ENCODE data around the gene KLF2. TPM values are rescaled to one million over a fixed set of nuclear protein-coding genes. Genes with fewer than 3 reads are reported as not detected.

The KLF2 gene
- total RNA-seq, 1 donor from 2014 or later = 5.2 TPM

GRCh38 chr19:16365300-16365996, 40.8 kb downstream of the KLF2 start:
- ATAC-seq = no peak

GRCh38 chr19:16366056-16366432, 41.4 kb downstream of the KLF2 start:
- no peak for ATAC-seq

GRCh38 chr19:16366433-16367260, 42.0 kb downstream of the KLF2 start:
- ATAC-seq = no peak

- no peak for ATAC-seq
Measured at GRCh38 chr19:16367261-16367683, 42.6 kb downstream of the KLF2 start.

- ATAC-seq = no peak
Measured at GRCh38 chr19:16368385-16369305, 44.0 kb downstream of the KLF2 start.

- no peak for ATAC-seq
Measured at GRCh38 chr19:16369306-16369663, 44.7 kb downstream of the KLF2 start.

GRCh38 chr19:16369664-16370576, 45.3 kb downstream of the KLF2 start:
- ATAC-seq = no peak

GRCh38 chr19:16370641-16371391, 46.2 kb downstream of the KLF2 start:
- no peak for ATAC-seq

- peak; percentile 71 for ATAC-seq
Measured at GRCh38 chr19:16371540-16371986, 46.9 kb downstream of the KLF2 start.

- no peak for ATAC-seq
Measured at GRCh38 chr19:16372065-16372915, 47.7 kb downstream of the KLF2 start.

GRCh38 chr19:16373079-16373478, 48.5 kb downstream of the KLF2 start:
- ATAC-seq = no peak

GRCh38 chr19:16373532-16373931, 48.9 kb downstream of the KLF2 start:
- ATAC-seq = no peak

- no peak for ATAC-seq
Measured at GRCh38 chr19:16373989-16374388, 49.4 kb downstream of the KLF2 start.

GRCh38 chr19:16374436-16374835, 49.8 kb downstream of the KLF2 start:
- no peak for ATAC-seq

- ATAC-seq = no peak
Measured at GRCh38 chr19:16375157-16375935, 50.7 kb downstream of the KLF2 start.

- ATAC-seq = no peak
Measured at GRCh38 chr19:16375936-16376185, 51.2 kb downstream of the KLF2 start.

- no peak for ATAC-seq
Measured at GRCh38 chr19:16376241-16376640, 51.6 kb downstream of the KLF2 start.

GRCh38 chr19:16376649-16377048, 52.0 kb downstream of the KLF2 start:
- peak; percentile 19 for ATAC-seq

GRCh38 chr19:16377521-16377920, 52.9 kb downstream of the KLF2 start:
- no peak for ATAC-seq

All from esophagus mucosa (tissue), 1 donor.